ENCODE data around the gene TTC7B.
A peak's percentile ranks its signal among the peaks of the same experiment; 100 is the strongest.

The TTC7B gene

DNA sequence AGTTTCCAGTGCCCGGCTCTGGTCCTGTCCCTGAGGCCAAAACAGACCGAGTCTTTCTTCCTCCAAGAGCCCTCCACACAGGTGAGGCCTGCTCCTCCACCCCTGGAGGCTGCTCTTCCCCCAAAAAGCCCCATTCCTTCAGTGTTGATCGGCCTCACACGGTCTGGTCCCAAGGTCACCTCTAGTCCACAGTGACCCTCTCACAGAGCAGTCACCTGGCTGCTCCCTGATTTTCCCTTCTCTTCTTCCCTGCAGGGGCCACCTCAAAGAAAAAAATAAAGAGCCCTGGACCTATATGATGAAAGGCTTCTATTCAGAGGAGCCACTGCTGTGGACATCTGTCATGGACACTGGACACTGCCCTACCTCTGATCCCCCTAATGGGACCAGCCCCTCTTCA is 42.5 kb downstream of the TTC7B start:
- no peak for DNase-seq (ENCODE audit: low read depth in 1 of 2, low spot score in 1 of 2)
- TF ChIP-seq GABPA (IDR thresholded peaks at IDR 0.05; ENCODE audit: low read depth) (no peak), SPI1 (IDR thresholded peaks at IDR 0.05; ENCODE audit: borderline replicate concordance, low read depth) (no peak)
- Histone ChIP-seq H3K4me3 (replicated peaks; ENCODE audit: insufficient read depth, low read length) (no peak overlapping the region), H3K27me3 (ENCODE audit: insufficient read depth, poor library complexity, severe bottlenecking) (no peaks in the 10 kb centered on the region), H3K27ac (replicated peaks) (no peak overlapping the region)

DNA sequence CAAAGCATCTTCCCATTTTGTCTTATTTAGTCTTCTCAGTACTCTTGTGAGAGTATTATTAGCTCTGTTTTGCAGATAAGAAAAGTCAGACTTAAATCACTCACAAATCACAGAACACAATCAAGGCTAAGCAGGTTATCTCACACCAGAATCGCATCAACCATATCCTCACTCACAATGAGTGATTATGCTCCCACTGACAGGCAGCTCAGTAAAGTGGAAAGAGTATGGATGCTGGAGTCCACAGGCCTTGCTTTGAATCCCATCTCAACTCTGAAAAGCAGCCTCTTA is 43.1 kb downstream of the TTC7B start:
- no peaks in the 10 kb centered on the region for H3K27me3 ChIP-seq (ENCODE audit: insufficient read depth, poor library complexity, severe bottlenecking)
- no peak for DNase-seq (ENCODE audit: low read depth in 1 of 2, low spot score in 1 of 2)
- TF ChIP-seq CTCF (IDR thresholded peaks at IDR 0.05; ENCODE audit: insufficient read depth, low read length) (no peak), GABPA (IDR thresholded peaks at IDR 0.05; ENCODE audit: low read depth) (no peak), POLR2AphosphoS5 (IDR thresholded peaks at IDR 0.05; ENCODE audit: low read depth) (no peak), REST (IDR thresholded peaks at IDR 0.05; ENCODE audit: insufficient replicate concordance, low read depth) (no peak), SPI1 (IDR thresholded peaks at IDR 0.05; ENCODE audit: borderline replicate concordance, low read depth) (no peak)
- no peak overlapping the region for H3K4me3 ChIP-seq (replicated peaks; ENCODE audit: insufficient read depth, low read length)
- H3K27ac ChIP-seq (replicated peaks): no peak overlapping the region

- TF ChIP-seq GABPA (IDR thresholded peaks at IDR 0.05; ENCODE audit: low read depth): no peak
- no peak for TF ChIP-seq SPI1 (IDR thresholded peaks at IDR 0.05; ENCODE audit: borderline replicate concordance, low read depth)
- TF ChIP-seq REST (IDR thresholded peaks at IDR 0.05; ENCODE audit: insufficient replicate concordance, low read depth): no peak
- no peak for TF ChIP-seq CTCF (IDR thresholded peaks at IDR 0.05; ENCODE audit: insufficient read depth, low read length)
- TF ChIP-seq POLR2AphosphoS5 (IDR thresholded peaks at IDR 0.05; ENCODE audit: low read depth): no peak
- DNase-seq (ENCODE audit: low read depth in 1 of 2, low spot score in 1 of 2): no peak
- Histone ChIP-seq H3K4me3 (replicated peaks; ENCODE audit: insufficient read depth, low read length) (no peak overlapping the region), H3K27ac (replicated peaks) (no peak overlapping the region), H3K27me3 (ENCODE audit: insufficient read depth, poor library complexity, severe bottlenecking) (no peaks in the 10 kb centered on the region)
Measured at GRCh38 chr14:90767899-90768298, 48.3 kb downstream of the TTC7B start.

GRCh38 chr14:90760591-90761316 is 55.5 kb downstream of the TTC7B start:
- no peak overlapping the region for H3K27ac ChIP-seq (replicated peaks)
- H3K4me3 ChIP-seq (replicated peaks; ENCODE audit: insufficient read depth, low read length): no peak overlapping the region
- DNase-seq (ENCODE audit: low read depth in 1 of 2, low spot score in 1 of 2): peak in 1 of 2 experiments; percentile 14
- no peaks in the 10 kb centered on the region for H3K27me3 ChIP-seq (ENCODE audit: insufficient read depth, poor library complexity, severe bottlenecking)
- TF ChIP-seq REST (IDR thresholded peaks at IDR 0.05; ENCODE audit: insufficient replicate concordance, low read depth) (no peak), CTCF (IDR thresholded peaks at IDR 0.05; ENCODE audit: insufficient read depth, low read length) (peak; percentile 37)

All from HL-60 (cell line).